GM12878 (cell line): Measurements from ENCODE around the gene CHD5. TPM values are rescaled to one million over a fixed set of nuclear protein-coding genes. Genes with fewer than 3 reads are reported as not detected.

ENCODE experiments used
- ATAC-seq: fragments of 200-7000 bp; cut with Tn5 transposase; 3 replicates; pipeline ENCODE4 v1.9.1; 2020; ENCODE audit warnings: mild to moderate bottlenecking, moderate library complexity
- BruUV-seq: library from RNA; stranded (reverse); fragments of 400-500 nt; replicated peaks from 2 replicates; lab custom pipeline; 2021; lab: Mats Ljungman, UMichigan
- CTCF ChIA-PET: fragments of 300-600 bp; sonication (Branson Sonifier 250); formaldehyde crosslinking; extraction: SDS; loops from one replicate; lab custom pipeline; 2021; ENCODE audit warnings: inconsistent platforms; lab: Yijun Ruan, JAX
- POLR2A ChIA-PET: fragments of 350-600 bp; formaldehyde crosslinking; extraction: SDS; loops from one replicate; lab custom pipeline; 2021; ENCODE audit warnings: inconsistent platforms; lab: Charles Lee
- RAD21 ChIA-PET: fragments of 300-600 bp; sonication (Branson Sonifier 250); formaldehyde crosslinking; loops from one replicate; lab custom pipeline; 2023; ENCODE audit warnings: antibody characterized with exemption; ENCODE audit not compliant: unreplicated experiment; lab: Charles Lee
- SMC1A ChIA-PET: fragments of 300-600 bp; sonication (Branson Sonifier 250); formaldehyde crosslinking; loops from one replicate; lab custom pipeline; 2023; ENCODE audit not compliant: unreplicated experiment, uncharacterized antibody; lab: Charles Lee
- DNase-seq: peaks from one replicate; pipeline ENCODE4 v3.0.0-alpha.2; 2011; ENCODE audit warnings: low read depth, low spot score
- FAIRE-seq: peaks from 3 replicates; lab custom pipeline; 2011; peaks lifted over from hg19 to GRCh38; lab: Jason Lieb, UNC
- H2AFZ ChIP-seq: 2 replicates; pipeline ENCODE4 v1.6.0; 2011; ENCODE audit warnings: low read depth, low read length, control low read depth; ENCODE audit not compliant: control insufficient read depth
- H3K27ac ChIP-seq: 2 replicates; pipeline ENCODE4 v1.5.1; 2011; ENCODE audit warnings: control low read depth; ENCODE audit not compliant: control insufficient read depth, insufficient read depth
- H3K27me3 ChIP-seq, 2 experiments: replicated peaks in 1 of 2; 2 replicates each; pipeline versions ENCODE4 v1.6.0 to v1.6.1; 2011; ENCODE audit warnings: low read length in 1 of 2; ENCODE audit not compliant: control insufficient read depth in 2 of 2, insufficient read depth in 2 of 2
- H3K36me3 ChIP-seq, 2 experiments: 2 replicates each; pipeline ENCODE4 v1.5.1; 2011; ENCODE audit warnings: low read length in 1 of 2; ENCODE audit not compliant: control insufficient read depth in 2 of 2, insufficient read depth in 2 of 2
- H3K4me1 ChIP-seq: 2 replicates; pipeline ENCODE4 v1.6.1; 2011; ENCODE audit warnings: mild to moderate bottlenecking, low read length, moderate library complexity, mixed read lengths; ENCODE audit not compliant: control insufficient read depth, insufficient read depth
- H3K4me2 ChIP-seq: 2 replicates; pipeline ENCODE4 v1.6.0; 2011; ENCODE audit warnings: control low read depth; ENCODE audit not compliant: control insufficient read depth, insufficient read depth
- H3K4me3 ChIP-seq: fragments of 200-600 bp; sonication (generic); 2 replicates; pipeline ENCODE4 v1.5.1; 2016
- H3K79me2 ChIP-seq: 2 replicates; pipeline ENCODE4 v1.6.0; 2011; ENCODE audit warnings: low read length; ENCODE audit not compliant: control insufficient read depth, insufficient read depth
- H3K9ac ChIP-seq: 2 replicates; pipeline ENCODE4 v1.8.0; 2011; ENCODE audit warnings: low read length, control low read depth, mixed read lengths; ENCODE audit not compliant: control insufficient read depth, insufficient read depth
- H3K9me3 ChIP-seq: replicated peaks from 3 replicates; pipeline ENCODE4 v1.5.1; 2011; ENCODE audit warnings: mild to moderate bottlenecking, low read length; ENCODE audit not compliant: control insufficient read depth, insufficient read depth
- H4K20me1 ChIP-seq: 2 replicates; pipeline ENCODE4 v1.6.0; 2011; ENCODE audit not compliant: control insufficient read depth, insufficient read depth
- E4F1 ChIP-seq: fragments of 450-650 bp; IDR thresholded peaks from 2 replicates; pipeline ENCODE4 v1.6.1; 2018; ENCODE audit warnings: borderline replicate concordance, mild to moderate bottlenecking; ENCODE audit not compliant: partially characterized antibody
- GABPA ChIP-seq: IDR thresholded peaks from 2 replicates; pipeline ENCODE4 v1.6.1; 2014; ENCODE audit warnings: antibody characterized with exemption, low read depth, mild to moderate bottlenecking, inconsistent platforms
- POLR2AphosphoS2 ChIP-seq: IDR thresholded peaks from 2 replicates; pipeline ENCODE4 v1.6.1; 2011; ENCODE audit warnings: low read depth, mild to moderate bottlenecking, low read length, improper control_type of control experiment, moderate library complexity
- RAD51 ChIP-seq: fragments of 450-650 bp; IDR thresholded peaks from 2 replicates; pipeline ENCODE4 v1.6.1; 2016; ENCODE audit warnings: moderate library complexity, mild to moderate bottlenecking, inconsistent platforms
- SIX5 ChIP-seq: IDR thresholded peaks from 2 replicates; pipeline ENCODE4 v1.6.1; 2011; ENCODE audit warnings: mild to moderate bottlenecking, low read depth, low read length, moderate library complexity; ENCODE audit not compliant: severe bottlenecking
- SPI1 ChIP-seq: IDR thresholded peaks from 2 replicates; pipeline ENCODE4 v1.6.1; 2011; ENCODE audit warnings: low read depth, mild to moderate bottlenecking, low read length, moderate library complexity, borderline replicate concordance; ENCODE audit not compliant: insufficient read depth
- STAT3 ChIP-seq: IDR thresholded peaks from 2 replicates; pipeline ENCODE4 v1.6.1; 2011; ENCODE audit warnings: low read depth, low read length, improper control_type of control experiment
- SUZ12 ChIP-seq: fragments of 200-600 bp; sonication (generic); IDR thresholded peaks from one replicate; pipeline ENCODE4 v1.6.1; 2018; ENCODE audit warnings: antibody characterized with exemption, mild to moderate bottlenecking; ENCODE audit not compliant: unreplicated experiment
- ZBTB4 ChIP-seq: fragments of 450-650 bp; formaldehyde crosslinking; IDR thresholded peaks from 2 replicates; pipeline ENCODE4 v1.4.0; 2022; ENCODE audit warnings: mild to moderate bottlenecking, moderate library complexity
- ZNF207 ChIP-seq: fragments of 450-650 bp; IDR thresholded peaks from 2 replicates; pipeline ENCODE4 v1.6.1; 2014; ENCODE audit warnings: antibody characterized with exemption, mild to moderate bottlenecking, borderline replicate concordance
- ZNF622 ChIP-seq: fragments of 450-650 bp; IDR thresholded peaks from 2 replicates; pipeline ENCODE4 v1.6.1; 2017; ENCODE audit warnings: mild to moderate bottlenecking, inconsistent platforms
- WGBS: methylation state at CpG from one replicate; pipeline ENCODE4 v1.1.6; 2016; ENCODE audit warnings: low lambda C conversion rate; ENCODE audit not compliant: insufficient replicate concordance, insufficient coverage; ENCODE audit errors: missing lambda C conversion rate; 5-methylcytosine and 5-hydroxymethylcytosine counted together
- in situ Hi-C: fragments of 300-500 bp; cut with MboI; formaldehyde crosslinking; loops from 9 replicates; pipeline ENCODE4 v1.14.3; 2018; ENCODE audit warnings: mixed read lengths
- intact Hi-C: fragments of 100-400 bp; cut with micrococcal nuclease; formaldehyde crosslinking; loops from one replicate; pipeline ENCODE4 v1.14.2; 2022; ENCODE audit not compliant: unreplicated experiment
- polyA plus RNA-seq, 11 experiments: library from polyadenylated mRNA; depleted of rRNA in 4 of 11; unstranded in 6 of 11; stranded (reverse) in 5 of 11; fragments of >200 nt; fragmentation: Nextera tagmentation in 4 of 11; fragmentation: Illumina TruSeq in 1 of 11; extraction: Ambion mirVana in 4 of 11; extraction: Trizol in 1 of 11; gene quantifications; 1 replicate in 1 of 11; 2 replicates in 10 of 11; pipeline versions ENCODE4 v1.2.1 to v1.2.3, GENCODE V29; 2011 to 2016; ENCODE audit warnings: inconsistent platforms in 2 of 11, missing spikeins in 2 of 11, low read depth in 1 of 11
- total RNA-seq, 4 experiments: library from RNA; depleted of rRNA in 3 of 4; stranded (reverse); fragments of >200 nt in 3 of 4; fragmentation: Illumina TruSeq in 1 of 4; extraction: Trizol in 1 of 4; gene quantifications; 2 replicates each; pipeline versions ENCODE4 v1.2.1 to v1.2.3, GENCODE V29; 2013 to 2021

Gene CHD5
- total and polyA plus RNA-seq, 10 of the 15 experiments (the other 5 are each of a cell fraction or from before 2014, with no cell fraction given), result 0.03 to 0.49 (median 0.13) TPM; not detected in 3

- ATAC-seq (no peak), DNase-seq (no peak), FAIRE-seq (no peak)
- in situ Hi-C loops (no loop called here), intact Hi-C loops (no loop called here)
- H3K4me3 ChIP-seq, result no peak overlapping the region
- RAD21 ChIA-PET, result no interaction called here
- CTCF ChIA-PET, result no interaction called here
- 71% methylated on average over 6 of the region's 6 CpGs for WGBS
- H3K4me2 ChIP-seq, result no peak overlapping the region
- H3K4me1 ChIP-seq, result no peaks in the 10 kb centered on the region
- no peaks in the 10 kb centered on the region for H3K79me2 ChIP-seq
- TF ChIP-seq SIX5, result no peak
- TF ChIP-seq STAT3, result no peak
- H4K20me1 ChIP-seq, result no peaks in the 10 kb centered on the region
- no peak overlapping the region for H2AFZ ChIP-seq
- H3K27me3 ChIP-seq, result peaks cover 0 to 5% of the 10 kb centered on the region in 2 experiments; a peak in 2 of 4 replicates
- no peak overlapping the region for H3K9ac ChIP-seq
- H3K36me3 ChIP-seq, result no peaks in the 10 kb centered on the region
- POLR2A ChIA-PET, result no interaction called here
- BruUV-seq, result no TSS peak
- SMC1A ChIA-PET, result no interaction called here
- H3K27ac ChIP-seq, result no peak overlapping the region
- H3K9me3 ChIP-seq, result no peaks in the 10 kb centered on the region; the same call in 2 of the 3 replicates
These were observed 4.7 kb downstream of the CHD5 start for GRCh38 chr1:6175411-6175828.

- H3K9me3 ChIP-seq, result no peaks in the 10 kb centered on the region; the same call in 2 of the 3 replicates
- ChIA-PET SMC1A (no interaction called here), POLR2A (no interaction called here), CTCF (no interaction called here), RAD21 (no interaction called here)
- no peaks in the 10 kb centered on the region for H3K36me3 ChIP-seq
- H3K4me1 ChIP-seq, result no peaks in the 10 kb centered on the region
- BruUV-seq, result no TSS peak
- H3K4me2 ChIP-seq, result no peak overlapping the region
- no peak for ATAC-seq
- intact Hi-C loops (no loop called here), in situ Hi-C loops (no loop called here)
- H3K4me3 ChIP-seq, result no peak overlapping the region
- WGBS, result 28% methylated on average over 5 of the region's 5 CpGs
- H3K9ac ChIP-seq, result no peak overlapping the region
- H3K79me2 ChIP-seq, result no peaks in the 10 kb centered on the region
- H3K27me3 ChIP-seq, result peaks cover 0 to 5% of the 10 kb centered on the region in 2 experiments; a peak in 2 of 4 replicates
- no peak for DNase-seq
- no peak overlapping the region for H2AFZ ChIP-seq
- H3K27ac ChIP-seq, result no peak overlapping the region
- H4K20me1 ChIP-seq, result no peaks in the 10 kb centered on the region
- FAIRE-seq, result no peak
- TF ChIP-seq SPI1 (no peak), GABPA (no peak), POLR2AphosphoS2 (no peak), SUZ12 (no peak), ZBTB4 (no peak), ZNF207 (no peak), RAD51 (no peak), E4F1 (no peak), ZNF622 (no peak)
These were observed 5.3 kb downstream of the CHD5 start for GRCh38 chr1:6174621-6175410.
